K562 (cell line): ENCODE data around the gene OSBP2. TPM values are rescaled to one million over a fixed set of nuclear protein-coding genes. Genes with fewer than 3 reads are reported as not detected.

Experiments
- ATAC-seq: fragments of 200-7000 bp; cut with Tn5 transposase; 3 replicates; pipeline ENCODE4 v1.9.1; 2020; ENCODE audit warnings: moderate library complexity
- BruUV-seq: library from RNA; stranded (reverse); fragments of 400-500 nt; replicated peaks from 2 replicates; lab custom pipeline; 2021; lab: Mats Ljungman, UMichigan
- CTCF ChIA-PET: fragments of 300-600 bp; formaldehyde crosslinking; extraction: SDS; loops from one replicate; lab custom pipeline; 2021; ENCODE audit warnings: low intra/inter-chr PET ratio; lab: Yijun Ruan, JAX
- POLR2A ChIA-PET: fragments of 300-600, 350-650 bp; sonication (Branson Sonifier 250); formaldehyde crosslinking; extraction: SDS; loops from one replicate; lab custom pipeline; 2021; ENCODE audit warnings: antibody characterized with exemption, inconsistent platforms; lab: Yijun Ruan, JAX
- DNase-seq, 4 experiments: peaks; one replicate each; pipeline versions ENCODE4 v3.0.0 to v3.0.0-alpha.2; 2011 to 2018; ENCODE audit warnings: low spot score in 3 of 4, mixed read lengths in 3 of 4; ENCODE audit errors: extremely low read depth in 1 of 4
- FAIRE-seq: peaks from 2 replicates; lab custom pipeline; 2011; peaks lifted over from hg19 to GRCh38; lab: Jason Lieb, UNC
- H2AFZ ChIP-seq: 2 replicates; pipeline ENCODE4 v1.6.0; 2011; ENCODE audit warnings: low read depth, low read length, control low read depth, inconsistent platforms
- H3K27ac ChIP-seq: fragments of 200-600 bp; 3 replicates; pipeline ENCODE4 v1.8.0; 2011; ENCODE audit warnings: low read depth, mild to moderate bottlenecking, control low read depth, inconsistent platforms, low read length, moderate library complexity, mixed read lengths; ENCODE audit errors: extremely low read depth
- H3K27me3 ChIP-seq, 2 experiments: fragments of 300-600 bp in 1 of 2; 2 replicates in 1 of 2; 3 replicates in 1 of 2; pipeline versions ENCODE4 v1.6.0 to v1.8.0; 2011; ENCODE audit warnings: inconsistent platforms in 2 of 2, low read length in 2 of 2, mild to moderate bottlenecking in 1 of 2, mixed read lengths in 1 of 2, moderate library complexity in 1 of 2; ENCODE audit not compliant: control insufficient read depth in 2 of 2, insufficient read depth in 2 of 2
- H3K36me3 ChIP-seq: fragments of 300-600 bp; 3 replicates; pipeline ENCODE4 v1.8.0; 2011; ENCODE audit warnings: mild to moderate bottlenecking, low read length, inconsistent platforms; ENCODE audit not compliant: control insufficient read depth, insufficient read depth
- H3K4me1 ChIP-seq, 2 experiments: fragments of 200-600 bp in 1 of 2; replicated peaks in 1 of 2; 2 replicates in 1 of 2; 3 replicates in 1 of 2; pipeline versions ENCODE4 v1.5.1 to v1.8.0; 2011; ENCODE audit warnings: inconsistent platforms in 2 of 2, low read length in 2 of 2, mild to moderate bottlenecking in 1 of 2, mixed read lengths in 1 of 2, moderate library complexity in 1 of 2; ENCODE audit not compliant: control insufficient read depth in 2 of 2, insufficient read depth in 2 of 2
- H3K4me2 ChIP-seq: 2 replicates; pipeline ENCODE4 v1.6.1; 2011; ENCODE audit warnings: low read length, control low read depth, inconsistent platforms, mixed read lengths; ENCODE audit not compliant: insufficient read depth
- H3K4me3 ChIP-seq: fragments of 200-600 bp; sonication (generic), shearing (Covaris generic); 2 replicates; pipeline ENCODE4 v1.5.1; 2016; ENCODE audit warnings: control low read depth, inconsistent platforms
- H3K79me2 ChIP-seq: fragments of 200-600 bp; 3 replicates; pipeline ENCODE4 v1.8.0; 2011; ENCODE audit warnings: low read length, inconsistent platforms; ENCODE audit not compliant: control insufficient read depth, insufficient read depth
- H3K9ac ChIP-seq, 2 experiments: 2 replicates each; pipeline versions ENCODE4 v1.6.0 to v1.6.1; 2011; ENCODE audit warnings: low read depth in 2 of 2, low read length in 2 of 2, control low read depth in 1 of 2, inconsistent platforms in 1 of 2, mild to moderate bottlenecking in 1 of 2, mixed read lengths in 1 of 2; ENCODE audit not compliant: insufficient read depth in 1 of 2
- H3K9me1 ChIP-seq: one replicate; pipeline ENCODE4 v1.6.0; 2011; ENCODE audit warnings: inconsistent platforms, mild to moderate bottlenecking, low read length, moderate library complexity; ENCODE audit not compliant: control insufficient read depth, insufficient read depth
- H3K9me3 ChIP-seq: replicated peaks from 2 replicates; pipeline ENCODE4 v1.5.1; 2011; ENCODE audit warnings: low read depth, low read length, inconsistent platforms; ENCODE audit not compliant: control insufficient read depth, insufficient read depth
- H4K20me1 ChIP-seq: replicated peaks from 2 replicates; pipeline ENCODE4 v1.6.1; 2011; ENCODE audit warnings: low read length, inconsistent platforms, mixed read lengths; ENCODE audit not compliant: control insufficient read depth, insufficient read depth
- ARID2 ChIP-seq: fragments of 450-650 bp; IDR thresholded peaks from 2 replicates; pipeline ENCODE4 v1.6.1; 2017; ENCODE audit warnings: antibody characterized with exemption, mild to moderate bottlenecking
- CBX5 ChIP-seq: IDR thresholded peaks from 2 replicates; pipeline ENCODE4 v1.6.1; 2014; ENCODE audit warnings: low read depth, borderline replicate concordance
- CREBBP ChIP-seq: IDR thresholded peaks from one replicate; pipeline ENCODE4 v1.6.1; 2012; ENCODE audit warnings: low read depth, mild to moderate bottlenecking, control low read depth, inconsistent platforms, low read length
- MEF2A ChIP-seq: IDR thresholded peaks from 2 replicates; pipeline ENCODE4 v1.6.1; 2011; ENCODE audit warnings: low read depth, mild to moderate bottlenecking, low read length, moderate library complexity; ENCODE audit not compliant: control insufficient read depth
- POLR2G ChIP-seq: fragments of 200-400 bp; formaldehyde crosslinking; IDR thresholded peaks from 2 replicates; pipeline ENCODE4 v1.6.1; 2017; ENCODE audit warnings: low read depth, mild to moderate bottlenecking, antibody characterized with exemption, low read length, moderate library complexity
- RFX1 ChIP-seq: fragments of 450-650 bp; IDR thresholded peaks from 2 replicates; pipeline ENCODE4 v1.6.1; 2016; ENCODE audit warnings: mild to moderate bottlenecking, moderate library complexity
- TCF15 ChIP-seq: fragments of 250-450 bp; sonication (Bioruptor Pico); IDR thresholded peaks from 2 replicates; pipeline ENCODE4 v1.8.0; 2022; ENCODE audit warnings: moderate library complexity, mild to moderate bottlenecking, inconsistent platforms
- TRIM28 ChIP-seq: fragments of 450-650 bp; IDR thresholded peaks from 2 replicates; pipeline ENCODE4 v1.6.1; 2017
- ZBTB5 ChIP-seq: fragments of 450-650 bp; IDR thresholded peaks from 2 replicates; pipeline ENCODE4 v1.6.1; 2017; ENCODE audit warnings: antibody characterized with exemption
- ZNF766 ChIP-seq: fragments of 200-800 bp; sonication (Bioruptor generic); conservative IDR thresholded peaks from 2 replicates; pipeline ENCODE4 v1.6.1; 2016; ENCODE audit warnings: missing genetic modification characterization, missing compliant biosample characterization
- WGBS: fragments of 100-300 bp; shearing (Covaris generic); methylation state at CpG from one replicate; pipeline ENCODE4 v1.1.6; 2016; ENCODE audit warnings: low coverage, mixed read lengths; ENCODE audit not compliant: insufficient coverage; ENCODE audit errors: missing lambda C conversion rate; 5-methylcytosine and 5-hydroxymethylcytosine counted together
- in situ Hi-C: fragments of 300-500 bp; cut with MboI; formaldehyde crosslinking; loops from 4 replicates; pipeline ENCODE4 v1.15.0; 2018; ENCODE audit warnings: inconsistent platforms, mixed read lengths
- intact Hi-C: fragments of 100-400 bp; cut with micrococcal nuclease; formaldehyde crosslinking; loops from 2 replicates; pipeline ENCODE4 v1.14.2; 2022
- polyA plus RNA-seq, 8 experiments: library from polyadenylated mRNA; depleted of rRNA in 4 of 8; stranded (reverse) in 5 of 8; unstranded in 3 of 8; fragments of >200 nt; fragmentation: Nextera tagmentation in 2 of 8; fragmentation: Illumina TruSeq in 1 of 8; extraction: Ambion mirVana in 2 of 8; extraction: Trizol in 1 of 8; gene quantifications; 2 replicates each; pipeline versions ENCODE4 v1.2.1 to v1.2.3, GENCODE V29; 2011 to 2014; ENCODE audit warnings: inconsistent platforms in 1 of 8, missing spikeins in 1 of 8
- total RNA-seq, 7 experiments: library from RNA; depleted of rRNA in 6 of 7; stranded (reverse); fragments of >200 nt in 6 of 7; fragmentation: Illumina TruSeq in 2 of 7; extraction: Trizol in 2 of 7; gene quantifications; 2 replicates each; pipeline versions ENCODE4 v1.2.1 to v1.2.3, GENCODE V29; 2011 to 2021; ENCODE audit warnings: low replicate concordance in 1 of 7
- TF ChIP-seq, protein P1 (sequence below): sonication (generic); formaldehyde crosslinking; IDR thresholded peaks from 2 replicates; pipeline ENCODE4 v1.8.1; 2023; ENCODE audit warnings: mild to moderate bottlenecking, missing genetic modification reagents
- TF ChIP-seq, protein P2 (sequence below), 3 experiments: IDR thresholded peaks in 2 of 3; conservative IDR thresholded peaks in 1 of 3; 2 replicates each; pipeline ENCODE4 v1.5.1; 2011 to 2012; ENCODE audit warnings: low read length in 3 of 3, mild to moderate bottlenecking in 3 of 3, control low read depth in 2 of 3, improper control_type of control experiment in 1 of 3, inconsistent platforms in 1 of 3, low read depth in 1 of 3, mixed read lengths in 1 of 3, moderate library complexity in 1 of 3; ENCODE audit not compliant: insufficient read depth in 2 of 3

The OSBP2 gene
- total and polyA plus RNA-seq, 9 of the 15 experiments (the other 6 are each of a cell fraction or from before 2014, with no cell fraction given) = 0.52 to 29.5 (median 21.6) TPM

GRCh38 chr22:30906411-30906810 lies 211.7 kb downstream of the OSBP2 start (continued):
- TF ChIP-seq MEF2A = no peak
- TF ChIP-seq ZBTB5 = no peak

DNA sequence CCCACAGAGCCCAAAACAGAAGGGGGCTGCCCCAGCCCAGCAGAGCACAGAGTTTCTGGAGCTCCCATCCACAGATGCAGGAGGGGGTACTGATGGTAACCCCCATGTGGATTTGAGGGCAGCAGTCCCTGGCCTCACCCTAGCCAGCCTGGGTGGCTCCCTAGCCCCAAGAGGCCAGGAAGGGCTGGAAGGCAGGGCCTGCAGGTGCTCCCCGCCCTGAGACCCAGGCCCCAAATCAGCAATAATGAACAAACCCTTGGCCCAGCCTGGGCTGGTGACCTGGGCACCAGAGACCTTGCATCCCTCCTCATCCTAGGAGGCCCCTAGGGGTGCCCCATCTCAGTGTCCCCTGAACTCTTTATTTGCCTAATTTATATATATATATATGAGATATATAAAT lies 212.3 kb downstream of the OSBP2 start:
- Histone ChIP-seq H3K4me3 (no peak overlapping the region), H3K79me2 (no peaks in the 10 kb centered on the region), H2AFZ (no peak overlapping the region), H3K27me3 (no peaks in the 10 kb centered on the region), H3K4me1 (no peaks in the 10 kb centered on the region), H4K20me1 (no peaks in the 10 kb centered on the region), H3K27ac (no peak overlapping the region), H3K9ac (no peak overlapping the region), H3K36me3 (peaks cover 8% of the 10 kb centered on the region; the same call in 1 of the 3 replicates), H3K9me3 (no peaks in the 10 kb centered on the region), H3K4me2 (no peak overlapping the region), H3K9me1 (no peaks in the 10 kb centered on the region)
- CTCF ChIA-PET = no interaction called here
- POLR2A ChIA-PET = interaction anchor here (0.7 to 0.8 kb wide), 2 partner anchors 13 to 15 kb away, joined by 3 to 4 read pairs; no protein-coding TSS in a partner anchor
- WGBS = no CpG with 5 or more reads among the region's 1 CpG
- DNase-seq (peak in 2 of 4 experiments; percentile 2 to 3), FAIRE-seq (no peak), ATAC-seq (no peak)
- BruUV-seq = no TSS peak
- in situ Hi-C loops (no loop called here), intact Hi-C loops (no loop called here)
- TF ChIP-seq TCF15 (CRISPR knock-in tag) = no peak
- no peak for TF ChIP-seq TRIM28
- no peak for TF ChIP-seq CBX5
- no peak for TF ChIP-seq POLR2G
- TF ChIP-seq CREBBP = no peak
- TF ChIP-seq RFX1 = no peak
- no peak for TF ChIP-seq ZNF766 (CRISPR knock-in tag)
- TF ChIP-seq, protein P1, sequence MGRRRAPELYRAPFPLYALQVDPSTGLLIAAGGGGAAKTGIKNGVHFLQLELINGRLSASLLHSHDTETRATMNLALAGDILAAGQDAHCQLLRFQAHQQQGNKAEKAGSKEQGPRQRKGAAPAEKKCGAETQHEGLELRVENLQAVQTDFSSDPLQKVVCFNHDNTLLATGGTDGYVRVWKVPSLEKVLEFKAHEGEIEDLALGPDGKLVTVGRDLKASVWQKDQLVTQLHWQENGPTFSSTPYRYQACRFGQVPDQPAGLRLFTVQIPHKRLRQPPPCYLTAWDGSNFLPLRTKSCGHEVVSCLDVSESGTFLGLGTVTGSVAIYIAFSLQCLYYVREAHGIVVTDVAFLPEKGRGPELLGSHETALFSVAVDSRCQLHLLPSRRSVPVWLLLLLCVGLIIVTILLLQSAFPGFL (CRISPR knock-in tag) = no peak
- no peak for TF ChIP-seq ARID2
- TF ChIP-seq, protein P2, sequence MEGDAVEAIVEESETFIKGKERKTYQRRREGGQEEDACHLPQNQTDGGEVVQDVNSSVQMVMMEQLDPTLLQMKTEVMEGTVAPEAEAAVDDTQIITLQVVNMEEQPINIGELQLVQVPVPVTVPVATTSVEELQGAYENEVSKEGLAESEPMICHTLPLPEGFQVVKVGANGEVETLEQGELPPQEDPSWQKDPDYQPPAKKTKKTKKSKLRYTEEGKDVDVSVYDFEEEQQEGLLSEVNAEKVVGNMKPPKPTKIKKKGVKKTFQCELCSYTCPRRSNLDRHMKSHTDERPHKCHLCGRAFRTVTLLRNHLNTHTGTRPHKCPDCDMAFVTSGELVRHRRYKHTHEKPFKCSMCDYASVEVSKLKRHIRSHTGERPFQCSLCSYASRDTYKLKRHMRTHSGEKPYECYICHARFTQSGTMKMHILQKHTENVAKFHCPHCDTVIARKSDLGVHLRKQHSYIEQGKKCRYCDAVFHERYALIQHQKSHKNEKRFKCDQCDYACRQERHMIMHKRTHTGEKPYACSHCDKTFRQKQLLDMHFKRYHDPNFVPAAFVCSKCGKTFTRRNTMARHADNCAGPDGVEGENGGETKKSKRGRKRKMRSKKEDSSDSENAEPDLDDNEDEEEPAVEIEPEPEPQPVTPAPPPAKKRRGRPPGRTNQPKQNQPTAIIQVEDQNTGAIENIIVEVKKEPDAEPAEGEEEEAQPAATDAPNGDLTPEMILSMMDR (IDR thresholded peaks at IDR 0.05 in 2 of 3, conservative IDR thresholded peaks at IDR 0.05 in 1 of 3; ENCODE audit: insufficient read depth in 2 of 3, low read depth in 1 of 3, low read length in 3 of 3) = no peak
